ENCODE measurements around the gene CXCL11.

DNA sequence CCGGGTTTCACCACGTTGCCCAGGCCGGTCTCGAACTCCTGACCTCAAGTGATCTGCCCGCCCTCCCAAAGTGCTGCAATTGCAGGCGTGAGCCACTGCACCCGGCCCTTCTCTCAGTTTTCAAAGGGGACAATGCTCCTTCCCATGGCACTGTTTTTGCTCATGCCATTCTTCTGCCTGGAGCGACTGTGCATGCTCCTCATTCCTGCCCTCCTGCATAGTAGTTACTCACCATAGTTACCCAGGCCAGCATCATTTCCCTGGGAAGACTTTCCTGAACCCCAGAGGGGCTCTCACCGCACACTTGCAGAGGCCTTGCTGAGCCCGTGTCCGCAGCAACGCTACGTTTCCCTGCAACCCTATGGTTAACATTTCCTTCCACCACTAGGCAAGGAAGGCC lies 25.3 kb downstream of the CXCL11 start:
- no peak for TF ChIP-seq POLR2A (IDR thresholded peaks at IDR 0.05)
- TF ChIP-seq, protein P1, sequence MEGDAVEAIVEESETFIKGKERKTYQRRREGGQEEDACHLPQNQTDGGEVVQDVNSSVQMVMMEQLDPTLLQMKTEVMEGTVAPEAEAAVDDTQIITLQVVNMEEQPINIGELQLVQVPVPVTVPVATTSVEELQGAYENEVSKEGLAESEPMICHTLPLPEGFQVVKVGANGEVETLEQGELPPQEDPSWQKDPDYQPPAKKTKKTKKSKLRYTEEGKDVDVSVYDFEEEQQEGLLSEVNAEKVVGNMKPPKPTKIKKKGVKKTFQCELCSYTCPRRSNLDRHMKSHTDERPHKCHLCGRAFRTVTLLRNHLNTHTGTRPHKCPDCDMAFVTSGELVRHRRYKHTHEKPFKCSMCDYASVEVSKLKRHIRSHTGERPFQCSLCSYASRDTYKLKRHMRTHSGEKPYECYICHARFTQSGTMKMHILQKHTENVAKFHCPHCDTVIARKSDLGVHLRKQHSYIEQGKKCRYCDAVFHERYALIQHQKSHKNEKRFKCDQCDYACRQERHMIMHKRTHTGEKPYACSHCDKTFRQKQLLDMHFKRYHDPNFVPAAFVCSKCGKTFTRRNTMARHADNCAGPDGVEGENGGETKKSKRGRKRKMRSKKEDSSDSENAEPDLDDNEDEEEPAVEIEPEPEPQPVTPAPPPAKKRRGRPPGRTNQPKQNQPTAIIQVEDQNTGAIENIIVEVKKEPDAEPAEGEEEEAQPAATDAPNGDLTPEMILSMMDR (IDR thresholded peaks at IDR 0.05 in 4 of 5, conservative IDR thresholded peaks at IDR 0.05 in 1 of 5), result no peak

Data from gastrocnemius medialis (tissue), 4 donors.